ENCODE measurements around the gene MEF2B. TPM values are rescaled to one million over a fixed set of nuclear protein-coding genes. Genes with fewer than 3 reads are reported as not detected.

The MEF2B gene
- total and polyA plus RNA-seq, 2 experiments from 2014 or later: 7.4 to 8.3 TPM

DNA sequence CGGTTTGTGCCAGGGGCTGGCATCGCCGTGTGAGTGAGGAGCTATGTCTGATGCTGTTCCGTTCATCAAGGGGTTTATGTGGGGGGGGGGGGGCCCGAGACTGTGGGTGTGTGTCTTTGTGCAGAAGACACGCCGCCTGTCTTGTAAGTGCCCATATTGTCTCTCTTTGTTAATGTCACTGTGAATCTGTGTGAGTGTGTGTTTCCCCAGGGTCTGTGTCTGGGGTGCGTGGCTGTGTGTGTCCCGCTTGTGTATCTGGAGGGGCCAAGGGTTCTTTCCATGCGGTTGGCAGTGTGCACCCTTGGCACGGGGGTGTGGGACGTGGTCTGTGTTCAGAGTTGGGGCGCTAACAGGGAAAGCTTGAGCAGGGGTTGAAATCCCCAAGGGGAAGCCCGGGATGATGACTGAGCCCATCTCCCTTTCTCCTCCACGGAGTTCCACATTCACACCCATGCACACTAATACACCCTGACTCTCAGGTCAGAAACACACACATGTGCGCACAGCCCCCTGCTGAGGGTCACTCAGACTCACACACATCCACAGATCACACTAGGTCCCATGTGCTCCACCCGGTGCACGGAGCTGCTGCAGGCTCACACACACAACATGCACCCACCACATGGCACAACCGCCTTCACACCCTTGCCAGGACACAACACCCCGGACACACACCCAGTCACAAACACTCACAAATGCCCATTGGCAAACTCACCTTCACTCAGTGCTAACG is 43.5 kb upstream of the MEF2B start:
- Mint-ChIP-seq H3K9me3 (no peaks in the 10 kb centered on the region), H3K4me1 (peaks cover 12% of the 10 kb centered on the region)

More for the DNA sequence above, 43.5 kb upstream of the MEF2B start:
- no peak overlapping the region for H3K27ac Mint-ChIP-seq
- Histone ChIP-seq H3K79me2 (replicated peaks; ENCODE audit: insufficient read depth) (no peaks in the 10 kb centered on the region), H3K4me3 (no peak overlapping the region), H3K36me3 (ENCODE audit: insufficient read depth) (no peaks in the 10 kb centered on the region), H3K4me2 (peak overlapping the region; percentile 20; the same call in 1 of the 2 replicates), H3K27ac (ENCODE audit: low read depth) (no peak overlapping the region), H3K27me3 (ENCODE audit: insufficient read depth) (peaks cover 62% of the 10 kb centered on the region), H3K4me1 (ENCODE audit: insufficient read depth) (peaks cover 3% of the 10 kb centered on the region; the same call in 1 of the 2 replicates), H3K9me2 (ENCODE audit: insufficient read depth) (no peaks in the 10 kb centered on the region), H2AFZ (no peak overlapping the region), H3F3A (replicated peaks; ENCODE audit: low read depth) (no peaks in the 10 kb centered on the region), H4K20me1 (replicated peaks; ENCODE audit: insufficient read depth) (peaks cover 3% of the 10 kb centered on the region; the same call in 1 of the 2 replicates)
- DNase-seq (ENCODE audit: low spot score) (no peak), ATAC-seq (no peak)
- peak overlapping the region; percentile 2; the same call in 2 of the 3 replicates for H3K4me3 Mint-ChIP-seq
- no peaks in the 10 kb centered on the region for H3K36me3 Mint-ChIP-seq (ENCODE audit: low read depth)
- no peak for TF ChIP-seq NANOG (IDR thresholded peaks at IDR 0.05; ENCODE audit: borderline replicate concordance)
- TF ChIP-seq JUNB (IDR thresholded peaks at IDR 0.05; ENCODE audit: unreplicated experiment): no peak
- TF ChIP-seq, protein P1, sequence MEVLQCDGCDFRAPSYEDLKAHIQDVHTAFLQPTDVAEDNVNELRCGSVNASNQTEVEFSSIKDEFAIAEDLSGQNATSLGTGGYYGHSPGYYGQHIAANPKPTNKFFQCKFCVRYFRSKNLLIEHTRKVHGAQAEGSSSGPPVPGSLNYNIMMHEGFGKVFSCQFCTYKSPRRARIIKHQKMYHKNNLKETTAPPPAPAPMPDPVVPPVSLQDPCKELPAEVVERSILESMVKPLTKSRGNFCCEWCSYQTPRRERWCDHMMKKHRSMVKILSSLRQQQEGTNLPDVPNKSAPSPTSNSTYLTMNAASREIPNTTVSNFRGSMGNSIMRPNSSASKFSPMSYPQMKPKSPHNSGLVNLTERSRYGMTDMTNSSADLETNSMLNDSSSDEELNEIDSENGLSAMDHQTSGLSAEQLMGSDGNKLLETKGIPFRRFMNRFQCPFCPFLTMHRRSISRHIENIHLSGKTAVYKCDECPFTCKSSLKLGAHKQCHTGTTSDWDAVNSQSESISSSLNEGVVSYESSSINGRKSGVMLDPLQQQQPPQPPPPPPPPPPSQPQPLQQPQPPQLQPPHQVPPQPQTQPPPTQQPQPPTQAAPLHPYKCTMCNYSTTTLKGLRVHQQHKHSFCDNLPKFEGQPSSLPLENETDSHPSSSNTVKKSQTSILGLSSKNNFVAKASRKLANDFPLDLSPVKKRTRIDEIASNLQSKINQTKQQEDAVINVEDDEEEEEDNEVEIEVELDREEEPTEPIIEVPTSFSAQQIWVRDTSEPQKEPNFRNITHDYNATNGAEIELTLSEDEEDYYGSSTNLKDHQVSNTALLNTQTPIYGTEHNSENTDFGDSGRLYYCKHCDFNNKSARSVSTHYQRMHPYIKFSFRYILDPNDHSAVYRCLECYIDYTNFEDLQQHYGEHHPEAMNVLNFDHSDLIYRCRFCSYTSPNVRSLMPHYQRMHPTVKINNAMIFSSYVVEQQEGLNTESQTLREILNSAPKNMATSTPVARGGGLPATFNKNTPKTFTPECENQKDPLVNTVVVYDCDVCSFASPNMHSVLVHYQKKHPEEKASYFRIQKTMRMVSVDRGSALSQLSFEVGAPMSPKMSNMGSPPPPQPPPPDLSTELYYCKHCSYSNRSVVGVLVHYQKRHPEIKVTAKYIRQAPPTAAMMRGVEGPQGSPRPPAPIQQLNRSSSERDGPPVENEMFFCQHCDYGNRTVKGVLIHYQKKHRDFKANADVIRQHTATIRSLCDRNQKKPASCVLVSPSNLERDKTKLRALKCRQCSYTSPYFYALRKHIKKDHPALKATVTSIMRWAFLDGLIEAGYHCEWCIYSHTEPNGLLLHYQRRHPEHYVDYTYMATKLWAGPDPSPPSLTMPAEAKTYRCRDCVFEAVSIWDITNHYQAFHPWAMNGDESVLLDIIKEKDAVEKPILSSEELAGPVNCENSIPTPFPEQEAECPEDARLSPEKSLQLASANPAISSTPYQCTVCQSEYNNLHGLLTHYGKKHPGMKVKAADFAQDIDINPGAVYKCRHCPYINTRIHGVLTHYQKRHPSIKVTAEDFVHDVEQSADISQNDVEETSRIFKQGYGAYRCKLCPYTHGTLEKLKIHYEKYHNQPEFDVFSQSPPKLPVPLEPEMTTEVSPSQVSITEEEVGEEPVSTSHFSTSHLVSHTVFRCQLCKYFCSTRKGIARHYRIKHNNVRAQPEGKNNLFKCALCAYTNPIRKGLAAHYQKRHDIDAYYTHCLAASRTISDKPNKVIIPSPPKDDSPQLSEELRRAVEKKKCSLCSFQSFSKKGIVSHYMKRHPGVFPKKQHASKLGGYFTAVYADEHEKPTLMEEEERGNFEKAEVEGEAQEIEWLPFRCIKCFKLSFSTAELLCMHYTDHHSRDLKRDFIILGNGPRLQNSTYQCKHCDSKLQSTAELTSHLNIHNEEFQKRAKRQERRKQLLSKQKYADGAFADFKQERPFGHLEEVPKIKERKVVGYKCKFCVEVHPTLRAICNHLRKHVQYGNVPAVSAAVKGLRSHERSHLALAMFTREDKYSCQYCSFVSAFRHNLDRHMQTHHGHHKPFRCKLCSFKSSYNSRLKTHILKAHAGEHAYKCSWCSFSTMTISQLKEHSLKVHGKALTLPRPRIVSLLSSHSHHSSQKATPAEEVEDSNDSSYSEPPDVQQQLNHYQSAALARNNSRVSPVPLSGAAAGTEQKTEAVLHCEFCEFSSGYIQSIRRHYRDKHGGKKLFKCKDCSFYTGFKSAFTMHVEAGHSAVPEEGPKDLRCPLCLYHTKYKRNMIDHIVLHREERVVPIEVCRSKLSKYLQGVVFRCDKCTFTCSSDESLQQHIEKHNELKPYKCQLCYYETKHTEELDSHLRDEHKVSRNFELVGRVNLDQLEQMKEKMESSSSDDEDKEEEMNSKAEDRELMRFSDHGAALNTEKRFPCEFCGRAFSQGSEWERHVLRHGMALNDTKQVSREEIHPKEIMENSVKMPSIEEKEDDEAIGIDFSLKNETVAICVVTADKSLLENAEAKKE (CRISPR knock-in tag; IDR thresholded peaks at IDR 0.05): no peak
- TF ChIP-seq ZNF114 (CRISPR knock-in tag; IDR thresholded peaks at IDR 0.05): no peak
- TF ChIP-seq, protein P2, sequence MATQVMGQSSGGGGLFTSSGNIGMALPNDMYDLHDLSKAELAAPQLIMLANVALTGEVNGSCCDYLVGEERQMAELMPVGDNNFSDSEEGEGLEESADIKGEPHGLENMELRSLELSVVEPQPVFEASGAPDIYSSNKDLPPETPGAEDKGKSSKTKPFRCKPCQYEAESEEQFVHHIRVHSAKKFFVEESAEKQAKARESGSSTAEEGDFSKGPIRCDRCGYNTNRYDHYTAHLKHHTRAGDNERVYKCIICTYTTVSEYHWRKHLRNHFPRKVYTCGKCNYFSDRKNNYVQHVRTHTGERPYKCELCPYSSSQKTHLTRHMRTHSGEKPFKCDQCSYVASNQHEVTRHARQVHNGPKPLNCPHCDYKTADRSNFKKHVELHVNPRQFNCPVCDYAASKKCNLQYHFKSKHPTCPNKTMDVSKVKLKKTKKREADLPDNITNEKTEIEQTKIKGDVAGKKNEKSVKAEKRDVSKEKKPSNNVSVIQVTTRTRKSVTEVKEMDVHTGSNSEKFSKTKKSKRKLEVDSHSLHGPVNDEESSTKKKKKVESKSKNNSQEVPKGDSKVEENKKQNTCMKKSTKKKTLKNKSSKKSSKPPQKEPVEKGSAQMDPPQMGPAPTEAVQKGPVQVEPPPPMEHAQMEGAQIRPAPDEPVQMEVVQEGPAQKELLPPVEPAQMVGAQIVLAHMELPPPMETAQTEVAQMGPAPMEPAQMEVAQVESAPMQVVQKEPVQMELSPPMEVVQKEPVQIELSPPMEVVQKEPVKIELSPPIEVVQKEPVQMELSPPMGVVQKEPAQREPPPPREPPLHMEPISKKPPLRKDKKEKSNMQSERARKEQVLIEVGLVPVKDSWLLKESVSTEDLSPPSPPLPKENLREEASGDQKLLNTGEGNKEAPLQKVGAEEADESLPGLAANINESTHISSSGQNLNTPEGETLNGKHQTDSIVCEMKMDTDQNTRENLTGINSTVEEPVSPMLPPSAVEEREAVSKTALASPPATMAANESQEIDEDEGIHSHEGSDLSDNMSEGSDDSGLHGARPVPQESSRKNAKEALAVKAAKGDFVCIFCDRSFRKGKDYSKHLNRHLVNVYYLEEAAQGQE (IDR thresholded peaks at IDR 0.05; ENCODE audit: unreplicated experiment): no peak
- no peak for TF ChIP-seq STAT1 (IDR thresholded peaks at IDR 0.05; ENCODE audit: unreplicated experiment)
- peaks cover 56% of the 10 kb centered on the region for H3K27me3 Mint-ChIP-seq (ENCODE audit: insufficient read depth, low read depth, poor library complexity)
